Measurements from ENCODE around the gene LAMC2.

The LAMC2 gene

GRCh38 chr1:183248989-183249691 is 63.1 kb downstream of the LAMC2 start:
- POLR2A ChIA-PET = no interaction called here
- DNase-seq (ENCODE audit: extremely low spot score) = no peak
- CTCF ChIA-PET = interaction anchor here (1.5 to 3.5 kb wide), 4 partner anchors 9 to 22 kb away, joined by 3 to 20 read pairs (median 6); no protein-coding TSS in a partner anchor
- TF ChIP-seq, protein P1, sequence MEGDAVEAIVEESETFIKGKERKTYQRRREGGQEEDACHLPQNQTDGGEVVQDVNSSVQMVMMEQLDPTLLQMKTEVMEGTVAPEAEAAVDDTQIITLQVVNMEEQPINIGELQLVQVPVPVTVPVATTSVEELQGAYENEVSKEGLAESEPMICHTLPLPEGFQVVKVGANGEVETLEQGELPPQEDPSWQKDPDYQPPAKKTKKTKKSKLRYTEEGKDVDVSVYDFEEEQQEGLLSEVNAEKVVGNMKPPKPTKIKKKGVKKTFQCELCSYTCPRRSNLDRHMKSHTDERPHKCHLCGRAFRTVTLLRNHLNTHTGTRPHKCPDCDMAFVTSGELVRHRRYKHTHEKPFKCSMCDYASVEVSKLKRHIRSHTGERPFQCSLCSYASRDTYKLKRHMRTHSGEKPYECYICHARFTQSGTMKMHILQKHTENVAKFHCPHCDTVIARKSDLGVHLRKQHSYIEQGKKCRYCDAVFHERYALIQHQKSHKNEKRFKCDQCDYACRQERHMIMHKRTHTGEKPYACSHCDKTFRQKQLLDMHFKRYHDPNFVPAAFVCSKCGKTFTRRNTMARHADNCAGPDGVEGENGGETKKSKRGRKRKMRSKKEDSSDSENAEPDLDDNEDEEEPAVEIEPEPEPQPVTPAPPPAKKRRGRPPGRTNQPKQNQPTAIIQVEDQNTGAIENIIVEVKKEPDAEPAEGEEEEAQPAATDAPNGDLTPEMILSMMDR (IDR thresholded peaks at IDR 0.05; ENCODE audit: control extremely low read depth, extremely low read depth, low read depth, missing control alignments) = no peak

DNA sequence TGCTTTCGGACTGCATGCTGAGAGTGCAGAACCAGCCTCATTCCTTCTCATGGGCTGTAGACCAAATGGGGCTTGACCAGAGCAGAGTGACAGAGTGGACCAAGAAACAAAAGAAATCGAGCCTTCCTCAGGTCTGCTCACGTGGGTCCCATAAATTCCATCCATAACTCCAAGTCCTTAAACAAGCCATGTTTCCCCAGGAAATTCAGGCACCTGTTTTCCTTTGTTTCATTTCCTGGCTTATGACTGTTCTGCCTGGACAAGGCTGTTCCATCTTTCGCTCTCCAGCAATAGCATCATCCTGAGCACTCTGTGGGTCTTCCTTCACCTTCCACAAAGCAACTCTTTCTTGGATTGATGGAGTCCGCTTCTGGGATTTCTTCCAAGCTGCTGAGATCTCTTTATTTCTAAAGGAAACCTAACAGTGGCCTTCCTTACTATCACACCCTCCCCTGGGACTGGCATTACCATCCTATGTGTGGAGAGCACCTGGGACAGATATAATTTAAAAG is 63.9 kb downstream of the LAMC2 start:
- TF ChIP-seq, protein P1 (IDR thresholded peaks at IDR 0.05; ENCODE audit: control extremely low read depth, extremely low read depth, low read depth, missing control alignments) = no peak
- POLR2A ChIA-PET = no interaction called here
- no peak for DNase-seq (ENCODE audit: extremely low spot score)
- CTCF ChIA-PET = no interaction called here

GRCh38 chr1:183251101-183251958 is 65.3 kb downstream of the LAMC2 start:
- CTCF ChIA-PET = interaction anchor here (1.5 kb wide), 1 partner anchor 289 kb away, joined by 3 read pairs; no protein-coding TSS in a partner anchor
- POLR2A ChIA-PET = no interaction called here
- DNase-seq (ENCODE audit: extremely low spot score) = no peak
- TF ChIP-seq, protein P1 (IDR thresholded peaks at IDR 0.05; ENCODE audit: control extremely low read depth, extremely low read depth, low read depth, missing control alignments) = no peak

- ChIA-PET POLR2A (no interaction called here), CTCF (interaction anchor here (1.5 kb wide), 1 partner anchor 289 kb away, joined by 3 read pairs; no protein-coding TSS in a partner anchor)
- DNase-seq (ENCODE audit: extremely low spot score) = no peak
- TF ChIP-seq, protein P1 (IDR thresholded peaks at IDR 0.05; ENCODE audit: control extremely low read depth, extremely low read depth, low read depth, missing control alignments) = no peak
Measured at GRCh38 chr1:183251959-183252450, 65.9 kb downstream of the LAMC2 start.

- ChIA-PET POLR2A (no interaction called here), CTCF (interaction anchor here (1.2 kb wide), 1 partner anchor 12 kb away, joined by 3 read pairs; no protein-coding TSS in a partner anchor)
- no peak for DNase-seq (ENCODE audit: extremely low spot score)
- TF ChIP-seq, protein P1 (IDR thresholded peaks at IDR 0.05; ENCODE audit: control extremely low read depth, extremely low read depth, low read depth, missing control alignments) = no peak
Measured at GRCh38 chr1:183255073-183255472, 69.0 kb downstream of the LAMC2 start.

- TF ChIP-seq, protein P1 (IDR thresholded peaks at IDR 0.05; ENCODE audit: control extremely low read depth, extremely low read depth, low read depth, missing control alignments) = no peak
- ChIA-PET POLR2A (interaction anchor here (0.6 kb wide), 1 partner anchor 287 kb away, joined by 3 read pairs; no protein-coding TSS in a partner anchor), CTCF (interaction anchor here (0.9 to 1.0 kb wide), 3 partner anchors 11 to 52 kb away, joined by 3 to 4 read pairs (median 3); no protein-coding TSS in a partner anchor)
- DNase-seq (ENCODE audit: extremely low spot score) = no peak
Measured at GRCh38 chr1:183259924-183260323, 73.9 kb downstream of the LAMC2 start.

Data from GM10248 (cell line).